ENCODE results near the gene RPL13. TPM values are rescaled to one million over a fixed set of nuclear protein-coding genes. Genes with fewer than 3 reads are reported as not detected.

Gene RPL13
- total and polyA plus RNA-seq, 9 of the 15 experiments (the other 6 are each of a cell fraction or from before 2014, with no cell fraction given) = 227 to 6,042 (median 1,633) TPM

- TF ChIP-seq, protein P1, sequence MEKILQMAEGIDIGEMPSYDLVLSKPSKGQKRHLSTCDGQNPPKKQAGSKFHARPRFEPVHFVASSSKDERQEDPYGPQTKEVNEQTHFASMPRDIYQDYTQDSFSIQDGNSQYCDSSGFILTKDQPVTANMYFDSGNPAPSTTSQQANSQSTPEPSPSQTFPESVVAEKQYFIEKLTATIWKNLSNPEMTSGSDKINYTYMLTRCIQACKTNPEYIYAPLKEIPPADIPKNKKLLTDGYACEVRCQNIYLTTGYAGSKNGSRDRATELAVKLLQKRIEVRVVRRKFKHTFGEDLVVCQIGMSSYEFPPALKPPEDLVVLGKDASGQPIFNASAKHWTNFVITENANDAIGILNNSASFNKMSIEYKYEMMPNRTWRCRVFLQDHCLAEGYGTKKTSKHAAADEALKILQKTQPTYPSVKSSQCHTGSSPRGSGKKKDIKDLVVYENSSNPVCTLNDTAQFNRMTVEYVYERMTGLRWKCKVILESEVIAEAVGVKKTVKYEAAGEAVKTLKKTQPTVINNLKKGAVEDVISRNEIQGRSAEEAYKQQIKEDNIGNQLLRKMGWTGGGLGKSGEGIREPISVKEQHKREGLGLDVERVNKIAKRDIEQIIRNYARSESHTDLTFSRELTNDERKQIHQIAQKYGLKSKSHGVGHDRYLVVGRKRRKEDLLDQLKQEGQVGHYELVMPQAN (IDR thresholded peaks at IDR 0.05; ENCODE audit: borderline replicate concordance) = no peak
- no peak for TF ChIP-seq CAMTA2 (CRISPR knock-in tag; conservative IDR thresholded peaks at IDR 0.05)
- TF ChIP-seq NFATC3 (IDR thresholded peaks at IDR 0.05) = no peak
- TF ChIP-seq PYGO2 (tag; IDR thresholded peaks at IDR 0.05) = no peak
- TF ChIP-seq SAFB (IDR thresholded peaks at IDR 0.05; ENCODE audit: borderline replicate concordance, low read depth, low read length) = peak; percentile 71; the same call in 1 of the 2 replicates
- no peak for TF ChIP-seq TRIM28 (IDR thresholded peaks at IDR 0.05)
- TF ChIP-seq SRSF1 (IDR thresholded peaks at IDR 0.05; ENCODE audit: low read depth, low read length) = 0 out of 2 replicates have a peak, but pooled peaks have one; percentile 63
- no peak for TF ChIP-seq ZNF778 (CRISPR knock-in tag; IDR thresholded peaks at IDR 0.05)
- no peak for TF ChIP-seq ZNF79 (CRISPR knock-in tag; IDR thresholded peaks at IDR 0.05; ENCODE audit: low read depth)
- peak in 1 of 2 experiments; percentile 22; a peak in 1 of 4 replicates for TF ChIP-seq FOXA3 (CRISPR knock-in tag; conservative IDR thresholded peaks at IDR 0.05 in 1 of 2, IDR thresholded peaks at IDR 0.05 in 1 of 2)
- no peak for TF ChIP-seq ZNF668 (CRISPR knock-in tag; IDR thresholded peaks at IDR 0.05)
- no peak for TF ChIP-seq ZFP1 (CRISPR knock-in tag; IDR thresholded peaks at IDR 0.05)
- no peak for TF ChIP-seq POLR3G (IDR thresholded peaks at IDR 0.05; ENCODE audit: extremely low read depth, insufficient read length, insufficient replicate concordance)
- TF ChIP-seq SREBF2 (CRISPR knock-in tag; IDR thresholded peaks at IDR 0.05) = no peak
- TF ChIP-seq ZNF785 (CRISPR knock-in tag; IDR thresholded peaks at IDR 0.05) = no peak
- TF ChIP-seq BACH1 (tag; IDR thresholded peaks at IDR 0.05) = no peak
- TF ChIP-seq TBL1XR1 (IDR thresholded peaks at IDR 0.05; ENCODE audit: low read length in 2 of 2) = no peak
- TF ChIP-seq CREB1 (IDR thresholded peaks at IDR 0.05) = 0 out of 2 replicates have a peak, but pooled peaks have one; percentile 33
- TF ChIP-seq CREB1 (CRISPR knock-in tag; IDR thresholded peaks at IDR 0.05) = no peak
- TF ChIP-seq ZC3H8 (IDR thresholded peaks at IDR 0.05) = no peak
- peak; percentile 29 for TF ChIP-seq ZFX (CRISPR knock-in tag; IDR thresholded peaks at IDR 0.05)
- TF ChIP-seq RAD51 (IDR thresholded peaks at IDR 0.05; ENCODE audit: borderline replicate concordance, low read depth) = peak; percentile 88
- TF ChIP-seq EWSR1 (IDR thresholded peaks at IDR 0.05; ENCODE audit: borderline replicate concordance, low read depth, partially characterized antibody) = no peak
- TF ChIP-seq BCLAF1 (IDR thresholded peaks at IDR 0.05; ENCODE audit: borderline replicate concordance in 1 of 2, control insufficient read depth in 1 of 2, low read depth in 2 of 2, low read length in 1 of 2) = no peak
- no peak for TF ChIP-seq CBFA2T3 (IDR thresholded peaks at IDR 0.05)
Measured at GRCh38 chr16:89565506-89566372, 5.3 kb downstream of the RPL13 start (continued).
